ENCODE data around the gene DMRT1.
A peak's percentile ranks its signal among the peaks of the same experiment; 100 is the strongest.

GRCh38 chr9:811106-811531, 30.4 kb upstream of the DMRT1 start:
- no peak for TF ChIP-seq YY1 (IDR thresholded peaks at IDR 0.05; ENCODE audit: low read depth)
- no peak for TF ChIP-seq CEBPB (IDR thresholded peaks at IDR 0.05)
- TF ChIP-seq TCF12 (IDR thresholded peaks at IDR 0.05; ENCODE audit: low read depth): no peak
- 0 out of 2 replicates have a peak, but pooled peaks have one; percentile 8 for TF ChIP-seq EP300 (IDR thresholded peaks at IDR 0.05; ENCODE audit: borderline replicate concordance)
- TF ChIP-seq CREB1 (IDR thresholded peaks at IDR 0.05; ENCODE audit: low read depth): no peak
- TF ChIP-seq RAD21 (IDR thresholded peaks at IDR 0.05; ENCODE audit: low read depth): no peak
- TF ChIP-seq TAF1 (IDR thresholded peaks at IDR 0.05; ENCODE audit: low read depth): no peak
- TF ChIP-seq FOXM1 (IDR thresholded peaks at IDR 0.05; ENCODE audit: borderline replicate concordance, low read depth): no peak
- TF ChIP-seq, protein P1, sequence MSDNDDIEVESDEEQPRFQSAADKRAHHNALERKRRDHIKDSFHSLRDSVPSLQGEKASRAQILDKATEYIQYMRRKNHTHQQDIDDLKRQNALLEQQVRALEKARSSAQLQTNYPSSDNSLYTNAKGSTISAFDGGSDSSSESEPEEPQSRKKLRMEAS (IDR thresholded peaks at IDR 0.05): no peak
- no peak for TF ChIP-seq REST (IDR thresholded peaks at IDR 0.05; ENCODE audit: low read depth)
- peak; percentile 73 for TF ChIP-seq NFIC (IDR thresholded peaks at IDR 0.05)

All from Ishikawa (cell line).